HepG2 (cell line): Measurements from ENCODE around the gene ACSL6. TPM values are rescaled to one million over a fixed set of nuclear protein-coding genes. Genes with fewer than 3 reads are reported as not detected.
A peak's percentile ranks its signal among the peaks of the same experiment; 100 is the strongest.

Experiments used
- FIP1L1 ChIP-seq: fragments of 200-400 bp; formaldehyde crosslinking; IDR thresholded peaks from 2 replicates; pipeline ENCODE4 v1.6.1; 2018; ENCODE audit warnings: low read depth, mild to moderate bottlenecking, low read length, moderate library complexity, borderline replicate concordance; ENCODE audit not compliant: insufficient read depth
- GMEB1 ChIP-seq: sonication (generic); formaldehyde crosslinking; IDR thresholded peaks from 2 replicates; pipeline ENCODE4 v1.5.1; 2020; ENCODE audit warnings: missing genetic modification reagents, mild to moderate bottlenecking, borderline replicate concordance
- HES4 ChIP-seq: sonication (generic); formaldehyde crosslinking; IDR thresholded peaks from 2 replicates; pipeline ENCODE4 v1.9.0; 2021; ENCODE audit warnings: mild to moderate bottlenecking, missing genetic modification reagents, borderline replicate concordance
- HOXD1 ChIP-seq: sonication (generic); formaldehyde crosslinking; IDR thresholded peaks from 2 replicates; pipeline ENCODE4 v1.5.0; 2020; ENCODE audit warnings: missing genetic modification reagents
- ISL2 ChIP-seq: sonication (generic); formaldehyde crosslinking; IDR thresholded peaks from 2 replicates; pipeline ENCODE4 v1.5.0; 2020; ENCODE audit warnings: missing genetic modification reagents
- PATZ1 ChIP-seq: sonication (generic); formaldehyde crosslinking; IDR thresholded peaks from 2 replicates; pipeline ENCODE4 v1.4.0; 2020; ENCODE audit warnings: missing genetic modification reagents
- RARA ChIP-seq: IDR thresholded peaks from 2 replicates; pipeline ENCODE4 v1.6.1; 2016; ENCODE audit warnings: missing genetic modification reagents, missing compliant biosample characterization
- RFXAP ChIP-seq: sonication (generic); formaldehyde crosslinking; IDR thresholded peaks from 2 replicates; pipeline ENCODE4 v1.4.0; 2020; ENCODE audit warnings: missing genetic modification reagents, borderline replicate concordance
- TBX2 ChIP-seq: sonication (generic); formaldehyde crosslinking; IDR thresholded peaks from 2 replicates; pipeline ENCODE4 v1.5.0; 2020; ENCODE audit warnings: missing genetic modification reagents, mild to moderate bottlenecking, borderline replicate concordance
- UBTF ChIP-seq: sonication (generic); formaldehyde crosslinking; IDR thresholded peaks from 2 replicates; pipeline ENCODE4 v1.4.0; 2020; ENCODE audit warnings: mild to moderate bottlenecking, missing genetic modification reagents
- ZBTB42 ChIP-seq: sonication (generic); formaldehyde crosslinking; IDR thresholded peaks from 2 replicates; pipeline ENCODE4 v1.5.0; 2020; ENCODE audit warnings: mild to moderate bottlenecking, missing genetic modification reagents
- ZHX1 ChIP-seq: sonication (generic); formaldehyde crosslinking; IDR thresholded peaks from 2 replicates; pipeline ENCODE4 v1.8.1; 2022; ENCODE audit warnings: low read depth, mild to moderate bottlenecking, missing genetic modification reagents
- ZNF329 ChIP-seq: sonication (generic); formaldehyde crosslinking; IDR thresholded peaks from 2 replicates; pipeline ENCODE4 v1.9.0; 2021; ENCODE audit warnings: low read depth, mild to moderate bottlenecking, missing genetic modification reagents
- ZNF512 ChIP-seq: sonication (generic); formaldehyde crosslinking; IDR thresholded peaks from 2 replicates; pipeline ENCODE4 v1.4.0; 2020; ENCODE audit warnings: mild to moderate bottlenecking, missing genetic modification reagents
- ZNF616 ChIP-seq: sonication (generic); formaldehyde crosslinking; IDR thresholded peaks from 2 replicates; pipeline ENCODE4 v1.5.0; 2020; ENCODE audit warnings: low read depth, mild to moderate bottlenecking, missing genetic modification reagents
- ZNF674 ChIP-seq: sonication (generic); formaldehyde crosslinking; IDR thresholded peaks from 2 replicates; pipeline ENCODE4 v1.5.0; 2020; ENCODE audit warnings: low read depth, mild to moderate bottlenecking, missing genetic modification reagents
- ZNF678 ChIP-seq: sonication (generic); formaldehyde crosslinking; IDR thresholded peaks from 2 replicates; pipeline ENCODE4 v1.4.0; 2020; ENCODE audit warnings: mild to moderate bottlenecking, missing genetic modification reagents
- ZNF761 ChIP-seq: sonication (generic); formaldehyde crosslinking; conservative IDR thresholded peaks from 2 replicates; pipeline ENCODE4 v1.4.0; 2020; ENCODE audit warnings: mild to moderate bottlenecking, missing genetic modification reagents
- polyA plus RNA-seq, 8 experiments: library from polyadenylated mRNA; depleted of rRNA in 3 of 8; stranded (reverse) in 7 of 8; unstranded in 1 of 8; fragments of >200 nt; fragmentation: Illumina TruSeq in 4 of 8; extraction: Trizol in 4 of 8; gene quantifications; 2 replicates each; pipeline versions ENCODE4 v1.2.1 to v1.2.3, GENCODE V29; 2011 to 2016; ENCODE audit warnings: low read depth in 4 of 8, missing spikeins in 1 of 8, mixed read lengths in 1 of 8; ENCODE audit not compliant: insufficient read depth in 1 of 8
- total RNA-seq, 5 experiments: library from RNA; depleted of rRNA; stranded (reverse); fragments of >200 nt; fragmentation: Illumina TruSeq; extraction: Trizol; gene quantifications; 2 replicates each; pipeline ENCODE4 v1.2.3, GENCODE V29; 2016; ENCODE audit warnings: low read depth in 1 of 5

ACSL6 gene
- total and polyA plus RNA-seq, 2 of the 13 experiments (the other 11 are each of a cell fraction or from before 2014, with no cell fraction given): 3.7 to 3.8 TPM

- TF ChIP-seq HOXD1 (CRISPR knock-in tag) (no peak), RARA (CRISPR knock-in tag) (peak; percentile 46; the same call in 1 of the 2 replicates), UBTF (CRISPR knock-in tag) (0 out of 2 replicates have a peak, but pooled peaks have one; percentile 40), ZNF329 (CRISPR knock-in tag) (no peak), ZNF674 (CRISPR knock-in tag) (no peak), ZNF761 (CRISPR knock-in tag) (0 out of 2 replicates have a peak, but pooled peaks have one; percentile 61), GMEB1 (CRISPR knock-in tag) (no peak), ZHX1 (CRISPR knock-in tag) (0 out of 2 replicates have a peak, but pooled peaks have one; percentile 38), FIP1L1 (no peak), ZNF678 (CRISPR knock-in tag) (no peak), PATZ1 (peak; percentile 43; the same call in 1 of the 2 replicates), ZBTB42 (no peak), TBX2 (CRISPR knock-in tag) (peak; percentile 66), HES4 (CRISPR knock-in tag) (no peak), ZNF512 (CRISPR knock-in tag) (no peak), RFXAP (CRISPR knock-in tag) (peak; percentile 16; the same call in 1 of the 2 replicates), ZNF616 (CRISPR knock-in tag) (no peak), ISL2 (CRISPR knock-in tag) (0 out of 2 replicates have a peak, but pooled peaks have one; percentile 29)
These were observed 16.8 kb downstream of the ACSL6 start (continued) for GRCh38 chr5:131994533-131995226.
